Activated CD8-positive, alpha-beta memory T cell treated with anti-CD3 and anti-CD28 coated beads for 36 hours (primary cell): ENCODE results near the gene XPR1. TPM values are rescaled to one million over a fixed set of nuclear protein-coding genes. Genes with fewer than 3 reads are reported as not detected.
"Not testable (repeated sequence)": the region's sequence is repeated elsewhere in the genome, so short reads cannot be mapped to it uniquely, and the experiment has no call there.

Experiments
- CTCF ChIA-PET: fragments of 350-600 bp; sonication (Branson Sonifier 250); formaldehyde crosslinking; loops from one replicate; lab custom pipeline; 2021; ENCODE audit warnings: antibody characterized with exemption; lab: Charles Lee
- POLR2A ChIA-PET: fragments of 350-600 bp; sonication (Branson Sonifier 250); formaldehyde crosslinking; loops from one replicate; lab custom pipeline; 2021; ENCODE audit warnings: antibody characterized with exemption; lab: Charles Lee
- total RNA-seq, 2 experiments: library from RNA; stranded (reverse); gene quantifications; one replicate each; pipeline ENCODE4 v1.2.3, GENCODE V29; 2021

XPR1 gene
- total RNA-seq, 2 experiments from 2014 or later: 20.7 to 22.1 TPM

GRCh38 chr1:180751921-180752320, 120.1 kb downstream of the XPR1 start:
- CTCF ChIA-PET: no interaction called here
- POLR2A ChIA-PET: no interaction called here

GRCh38 chr1:180754453-180754852, 122.6 kb downstream of the XPR1 start:
- POLR2A ChIA-PET: no interaction called here
- CTCF ChIA-PET: no interaction called here

GRCh38 chr1:180757657-180758056, 125.8 kb downstream of the XPR1 start:
- POLR2A ChIA-PET: no interaction called here
- CTCF ChIA-PET: no interaction called here

- CTCF ChIA-PET: no interaction called here
- POLR2A ChIA-PET: no interaction called here
Measured at GRCh38 chr1:180762796-180763195, 131.0 kb downstream of the XPR1 start.

- CTCF ChIA-PET: no interaction called here
- POLR2A ChIA-PET: no interaction called here
Measured at GRCh38 chr1:180765151-180765550, 133.3 kb downstream of the XPR1 start.

- POLR2A ChIA-PET: no interaction called here
- CTCF ChIA-PET: interaction anchor here (0.6 kb wide), 1 partner anchor 18 kb away, joined by 3 read pairs; no protein-coding TSS in a partner anchor
Measured at GRCh38 chr1:180769889-180770288, 138.1 kb downstream of the XPR1 start.

- ChIA-PET POLR2A (no interaction called here), CTCF (no interaction called here)
Measured at GRCh38 chr1:180773210-180773865, 141.5 kb downstream of the XPR1 start.

GRCh38 chr1:180775801-180776200, 144.0 kb downstream of the XPR1 start:
- CTCF ChIA-PET: no interaction called here
- POLR2A ChIA-PET: no interaction called here

- ChIA-PET POLR2A (no interaction called here), CTCF (no interaction called here)
Measured at GRCh38 chr1:180777072-180777689, 145.4 kb downstream of the XPR1 start.

- CTCF ChIA-PET: no interaction called here
- POLR2A ChIA-PET: no interaction called here
Measured at GRCh38 chr1:180778782-180779398, 147.1 kb downstream of the XPR1 start.

- CTCF ChIA-PET: no interaction called here
- POLR2A ChIA-PET: no interaction called here
Measured at GRCh38 chr1:180779584-180779983, 147.8 kb downstream of the XPR1 start.

GRCh38 chr1:180781718-180782117, 149.9 kb downstream of the XPR1 start:
- ChIA-PET CTCF (no interaction called here), POLR2A (no interaction called here)

- ChIA-PET POLR2A (no interaction called here), CTCF (no interaction called here)
Measured at GRCh38 chr1:180785291-180785690, 153.5 kb downstream of the XPR1 start.

- ChIA-PET CTCF (no interaction called here), POLR2A (no interaction called here)
Measured at GRCh38 chr1:180785887-180786286, 154.1 kb downstream of the XPR1 start.

GRCh38 chr1:180786624-180787023, 154.8 kb downstream of the XPR1 start:
- CTCF ChIA-PET: no interaction called here
- POLR2A ChIA-PET: no interaction called here

- CTCF ChIA-PET: interaction anchor here (0.7 kb wide), 1 partner anchor 18 kb away, joined by 3 read pairs; no protein-coding TSS in a partner anchor
- POLR2A ChIA-PET: no interaction called here
Measured at GRCh38 chr1:180787628-180788307, 155.9 kb downstream of the XPR1 start.

- CTCF ChIA-PET: no interaction called here
- POLR2A ChIA-PET: no interaction called here
Measured at GRCh38 chr1:180789460-180789859, 157.6 kb downstream of the XPR1 start.

- POLR2A ChIA-PET, CTCF ChIA-PET: not testable (repeated sequence)
Measured at GRCh38 chr1:180791152-180791551, 159.3 kb downstream of the XPR1 start.

GRCh38 chr1:180791806-180792205, 160.0 kb downstream of the XPR1 start:
- CTCF ChIA-PET: no interaction called here

GRCh38 chr1:180793451-180793850, 161.6 kb downstream of the XPR1 start:
- ChIA-PET POLR2A (no interaction called here), CTCF (no interaction called here)

More at GRCh38 chr1:180791806-180792205, 160.0 kb downstream of the XPR1 start:
- POLR2A ChIA-PET: no interaction called here
